Right forelimb (tissue), 1 donor: ENCODE measurements around the gene THBS3.
"Not testable (repeated sequence)": the region's sequence is repeated elsewhere in the genome, so short reads cannot be mapped to it uniquely, and the experiment has no call there.

Experiments
- DNase-seq: peaks from one replicate; pipeline ENCODE4 v3.0.0-alpha.2; 2018

The THBS3 gene

GRCh38 chr1:155206891-155207805, 549 bp downstream of the THBS3 start:
- peak; percentile 88 for DNase-seq

- no peak for DNase-seq
Measured at GRCh38 chr1:155205969-155206593, 1.6 kb downstream of the THBS3 start.

DNA sequence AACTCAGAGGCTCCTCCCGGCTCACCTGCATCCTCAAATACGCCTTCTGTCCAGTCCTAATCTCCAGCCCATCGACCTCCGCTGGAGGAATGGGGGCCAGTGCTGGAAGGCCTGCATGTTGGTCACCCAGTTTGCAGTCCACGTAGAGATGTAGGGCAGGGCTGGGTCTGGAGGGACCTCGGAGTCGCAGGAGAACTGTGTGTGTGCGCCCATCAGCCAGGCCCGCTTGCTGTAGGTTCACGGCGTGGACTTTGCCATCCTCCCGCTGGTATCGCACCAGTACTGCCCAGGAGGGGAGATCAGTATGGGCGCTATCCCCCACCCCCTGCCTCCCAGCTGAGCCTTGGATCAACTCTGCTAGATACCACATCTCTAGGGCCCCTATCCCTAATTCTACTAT, 2.7 kb downstream of the THBS3 start:
- DNase-seq: no peak

DNA sequence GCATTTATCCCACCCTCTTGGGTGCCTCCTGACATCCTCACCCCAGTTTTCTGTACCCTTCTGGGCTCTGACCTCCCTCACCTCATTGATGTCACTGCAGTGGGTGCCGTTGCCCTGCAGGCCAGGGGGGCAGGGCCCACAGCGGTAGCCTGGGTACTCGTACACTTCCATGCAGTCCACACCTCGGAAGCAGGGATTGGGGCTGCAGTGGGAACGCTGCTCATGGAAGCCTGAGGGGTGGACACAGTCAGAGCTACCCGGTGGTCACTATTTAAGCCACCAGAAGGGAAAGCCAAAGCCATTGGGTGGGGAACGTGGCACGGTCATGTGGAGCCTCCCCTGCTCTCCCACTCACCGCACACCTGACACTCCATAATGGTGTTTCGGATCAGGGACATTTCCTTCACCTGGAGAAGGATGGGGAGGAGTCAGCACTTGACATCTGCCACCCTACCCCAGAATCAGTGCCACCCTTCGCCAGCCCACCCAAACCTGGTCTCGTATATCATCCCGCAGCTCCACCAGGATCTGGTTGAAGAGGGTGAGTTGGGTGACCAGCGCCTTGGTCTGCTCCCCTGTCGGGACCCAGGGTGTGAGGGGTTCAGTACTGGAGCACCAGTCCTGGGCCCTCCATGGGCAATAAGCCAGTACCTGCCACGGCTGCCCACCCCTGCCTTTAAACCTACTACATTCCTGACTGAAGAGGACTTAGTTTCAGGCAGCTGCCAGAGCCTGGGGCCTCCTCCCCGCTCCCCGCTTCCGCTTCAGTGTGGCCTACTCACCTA, 4.8 kb downstream of the THBS3 start:
- DNase-seq: no peak

GRCh38 chr1:155202198-155202597, 5.5 kb downstream of the THBS3 start:
- no peak for DNase-seq

DNA sequence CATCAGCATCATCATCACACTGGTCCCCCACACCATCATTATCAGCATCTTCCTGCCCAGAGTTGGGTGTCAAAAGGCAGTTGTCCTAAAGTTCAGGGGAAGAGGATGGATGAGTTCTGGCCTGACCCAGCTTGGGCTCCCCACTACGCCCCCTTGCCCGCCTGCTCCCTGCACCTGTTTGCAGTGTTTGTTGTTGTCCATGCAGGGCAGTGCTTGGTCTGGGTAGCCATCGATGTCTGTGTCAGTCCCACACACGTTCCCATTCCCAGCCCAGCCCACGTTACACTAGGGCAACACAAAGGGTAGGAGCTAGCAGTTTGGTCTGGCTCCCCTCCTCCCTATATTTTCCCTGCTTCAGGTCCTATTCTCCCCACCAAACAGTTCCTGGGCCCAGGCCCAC, 6.8 kb downstream of the THBS3 start:
- DNase-seq: no peak

DNA sequence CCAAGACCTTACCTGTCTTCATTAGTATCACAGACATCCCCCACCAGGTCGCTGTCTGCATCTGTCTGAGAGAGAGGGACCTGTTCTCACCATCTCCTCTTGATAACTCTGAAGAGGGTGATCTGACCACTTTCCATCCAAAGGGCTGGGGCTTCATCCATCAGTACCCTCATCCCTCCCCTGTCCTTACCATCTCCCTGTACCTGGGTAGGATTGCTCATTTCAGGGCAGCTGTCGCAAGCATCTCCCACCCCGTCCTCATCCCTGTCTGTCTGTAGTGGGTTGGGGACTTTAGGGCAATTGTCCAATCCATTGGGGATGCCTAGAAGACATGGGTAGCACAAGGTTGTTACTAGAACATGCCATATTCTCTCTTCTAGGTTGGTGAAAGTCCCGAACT, 7.9 kb downstream of the THBS3 start:
- no peak for DNase-seq

- no peak for DNase-seq
Measured at GRCh38 chr1:155198547-155198906, 9.2 kb downstream of the THBS3 start.

DNA sequence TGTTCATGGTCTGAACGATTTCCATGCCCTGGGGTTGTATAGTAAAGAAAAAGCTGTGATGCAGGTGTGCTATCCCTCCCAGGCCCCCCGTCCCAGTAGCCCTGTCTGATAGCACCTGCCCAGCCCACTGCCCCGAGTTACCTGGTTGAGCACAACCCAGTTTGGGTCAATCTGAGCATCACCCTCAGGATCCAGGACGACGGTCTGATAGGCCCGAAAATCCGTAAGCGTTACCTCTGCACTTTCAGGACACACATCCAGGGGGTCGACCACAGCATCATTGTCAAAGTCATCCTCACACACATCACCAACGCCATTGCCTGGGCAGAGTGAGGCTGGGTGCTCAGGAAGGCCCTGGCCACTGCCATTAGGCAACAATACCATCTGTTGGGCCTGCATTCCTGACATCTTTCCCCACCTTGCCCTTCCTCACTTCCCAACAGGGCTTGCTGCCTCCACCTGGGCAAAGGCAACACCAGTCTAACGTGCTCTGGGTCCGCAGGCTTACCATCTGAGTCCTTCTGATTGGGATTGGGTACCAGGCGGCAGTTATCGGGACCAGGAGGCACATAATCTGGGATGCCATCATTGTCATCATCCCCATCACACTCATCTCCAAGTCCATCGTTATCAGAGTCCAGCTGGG, 9.7 kb downstream of the THBS3 start:
- DNase-seq: no peak

GRCh38 chr1:155196893-155197638, 10.6 kb downstream of the THBS3 start:
- DNase-seq: no peak

GRCh38 chr1:155196103-155196892, 11.4 kb downstream of the THBS3 start:
- DNase-seq: no peak

- DNase-seq: no peak
Measured at GRCh38 chr1:155195201-155196102, 12.2 kb downstream of the THBS3 start.

GRCh38 chr1:155193991-155194240, 13.8 kb downstream of the THBS3 start:
- DNase-seq: not testable (repeated sequence)

GRCh38 chr1:155193275-155193990, 14.3 kb downstream of the THBS3 start:
- DNase-seq: peak; percentile 93

DNA sequence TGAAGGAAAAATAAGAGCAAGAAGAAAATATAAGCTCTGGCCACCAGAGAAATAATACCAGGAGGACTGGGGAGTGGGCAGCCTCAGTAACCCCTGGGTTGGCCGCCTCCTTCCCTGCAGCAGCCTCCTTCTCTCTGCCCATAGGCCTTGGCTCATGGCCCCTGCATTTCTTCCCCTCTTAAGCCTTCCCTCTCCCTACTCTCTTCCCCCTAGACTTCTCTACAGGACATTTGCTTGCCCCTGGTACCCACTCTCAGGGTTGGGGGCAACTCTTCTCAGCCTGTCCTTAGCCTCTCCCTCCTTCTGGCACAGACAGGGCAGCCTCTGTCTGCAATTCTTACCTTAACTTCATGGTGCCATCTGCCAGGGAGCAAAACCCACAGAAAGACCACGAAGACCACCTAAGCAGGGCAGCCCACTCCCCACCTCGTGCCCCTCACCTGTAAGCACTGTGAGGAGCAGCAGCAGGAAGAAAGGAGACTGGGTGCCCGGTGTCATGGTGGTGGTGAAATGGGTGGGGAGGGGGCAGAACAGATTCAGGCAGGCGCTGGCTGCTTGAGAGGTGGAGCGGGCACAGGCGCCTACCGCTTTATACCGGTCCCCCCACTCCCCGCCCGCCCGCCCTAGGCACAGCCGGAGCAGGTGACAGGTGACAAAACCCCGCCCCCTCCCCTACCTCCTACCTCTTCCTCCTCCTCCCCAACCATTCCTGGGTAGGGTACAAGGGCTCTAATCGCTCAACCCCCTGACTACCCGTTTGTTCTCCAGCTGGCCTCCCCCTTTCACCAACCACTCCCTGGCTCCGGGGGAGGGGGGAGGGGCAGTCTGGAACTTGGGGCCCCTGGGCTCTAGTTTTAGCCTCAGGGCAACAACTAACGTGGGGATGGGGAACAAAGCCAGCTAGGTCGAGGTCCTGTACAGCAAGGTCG, 15.1 kb downstream of the THBS3 start:
- no peak for DNase-seq

- DNase-seq: no peak
Measured at GRCh38 chr1:155191904-155192303, 15.8 kb downstream of the THBS3 start.

GRCh38 chr1:155189926-155190325, 17.8 kb downstream of the THBS3 start:
- not testable (repeated sequence) for DNase-seq

DNA sequence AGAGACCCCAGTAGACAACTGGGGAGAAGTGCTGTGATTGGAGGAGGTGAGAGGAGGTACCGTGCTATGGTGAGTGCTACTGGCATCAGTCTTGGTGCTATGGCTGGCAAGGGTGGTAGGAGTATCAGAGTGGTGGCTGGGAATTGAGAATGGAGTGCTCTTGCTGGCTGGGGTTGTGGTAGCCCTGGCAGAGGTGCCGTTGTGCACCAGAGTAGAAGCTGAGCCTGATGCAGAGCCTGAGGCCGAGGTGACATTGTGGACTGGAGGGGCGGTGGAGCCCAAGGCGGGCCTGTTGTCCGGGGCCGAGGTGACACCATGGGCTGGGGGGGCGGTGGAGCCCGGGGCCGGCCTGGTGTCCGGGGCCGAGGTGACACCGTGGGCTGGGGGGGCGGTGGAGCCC, 19.4 kb downstream of the THBS3 start:
- no peak for DNase-seq

- DNase-seq: peak; percentile 34
Measured at GRCh38 chr1:155187456-155187891, 20.2 kb downstream of the THBS3 start.
